GM19035 (cell line): ENCODE results near the gene HSP90AA1.
"Not testable (repeated sequence)": the region's sequence is repeated elsewhere in the genome, so short reads cannot be mapped to it uniquely, and the experiment has no call there.

Experiments
- ATAC-seq: cut with Tn5 transposase; IDR thresholded peaks from one replicate; pipeline ENCODE4 v1.9.1; 2021; ENCODE audit not compliant: unreplicated experiment

HSP90AA1 gene

GRCh38 chr14:102095231-102095870, 8.5 kb upstream of the HSP90AA1 start:
- no peak for ATAC-seq

GRCh38 chr14:102094101-102094500, 7.3 kb upstream of the HSP90AA1 start:
- no peak for ATAC-seq

GRCh38 chr14:102092806-102093205, 6.0 kb upstream of the HSP90AA1 start:
- ATAC-seq = no peak

- ATAC-seq = no peak
Observed at GRCh38 chr14:102090713-102091112, 3.9 kb upstream of the HSP90AA1 start.

GRCh38 chr14:102089621-102090343, 2.9 kb upstream of the HSP90AA1 start:
- ATAC-seq = no peak

GRCh38 chr14:102088012-102088792, 1.4 kb upstream of the HSP90AA1 start:
- ATAC-seq = no peak

- no peak for ATAC-seq
Observed at GRCh38 chr14:102087762-102088011, 843 bp upstream of the HSP90AA1 start.

GRCh38 chr14:102086709-102086971, 204 bp downstream of the HSP90AA1 start:
- no peak for ATAC-seq

- peak; percentile 32 for ATAC-seq
Observed at GRCh38 chr14:102085948-102086708, 716 bp downstream of the HSP90AA1 start.

- no peak for ATAC-seq
Observed at GRCh38 chr14:102085488-102085887, 1.4 kb downstream of the HSP90AA1 start.

- no peak for ATAC-seq
Observed at GRCh38 chr14:102084931-102085330, 1.9 kb downstream of the HSP90AA1 start.

GRCh38 chr14:102084522-102084921, 2.3 kb downstream of the HSP90AA1 start:
- not testable (repeated sequence) for ATAC-seq

GRCh38 chr14:102081231-102082080, 5.4 kb downstream of the HSP90AA1 start:
- ATAC-seq = no peak

GRCh38 chr14:102080183-102081080, 6.4 kb downstream of the HSP90AA1 start:
- no peak for ATAC-seq

GRCh38 chr14:102079700-102079979, 7.2 kb downstream of the HSP90AA1 start:
- ATAC-seq = no peak

GRCh38 chr14:102078831-102079699, 7.8 kb downstream of the HSP90AA1 start:
- no peak for ATAC-seq

- ATAC-seq = not testable (repeated sequence)
Observed at GRCh38 chr14:102078361-102078791, 8.5 kb downstream of the HSP90AA1 start.

GRCh38 chr14:102077382-102077709, 9.5 kb downstream of the HSP90AA1 start:
- no peak for ATAC-seq

- no peak for ATAC-seq
Observed at GRCh38 chr14:102075155-102075554, 11.7 kb downstream of the HSP90AA1 start.
